ENCODE measurements around the gene POTEI.
"Not testable (repeated sequence)": the region's sequence is repeated elsewhere in the genome, so short reads cannot be mapped to it uniquely, and the experiment has no call there.

Gene POTEI

DNA sequence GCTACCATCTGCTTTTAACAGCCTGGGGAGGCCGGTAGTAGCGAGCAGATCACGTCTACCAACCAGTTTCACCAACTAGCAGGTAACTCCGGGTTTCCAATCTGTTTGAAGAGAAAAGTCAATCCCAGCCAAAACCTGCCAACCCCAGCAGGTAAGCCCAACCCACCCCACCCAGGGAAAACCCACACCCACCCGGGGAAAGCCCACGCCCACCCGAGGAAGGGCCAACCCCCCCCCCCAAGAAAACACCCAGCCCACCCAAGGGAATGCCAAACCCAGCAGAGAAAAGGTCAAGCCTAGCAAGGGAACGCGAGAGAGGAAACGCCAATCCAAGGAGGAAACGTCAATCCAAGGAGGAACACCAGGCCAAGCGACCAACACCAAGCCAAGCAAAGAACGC is at the start of gene POTEI:
POTEI (minus strand) TSS at position 101 of the 400 bp plus-strand sequence; CDS start at position 8, 93 bp downstream.
- not testable (repeated sequence) for DNase-seq

DNA sequence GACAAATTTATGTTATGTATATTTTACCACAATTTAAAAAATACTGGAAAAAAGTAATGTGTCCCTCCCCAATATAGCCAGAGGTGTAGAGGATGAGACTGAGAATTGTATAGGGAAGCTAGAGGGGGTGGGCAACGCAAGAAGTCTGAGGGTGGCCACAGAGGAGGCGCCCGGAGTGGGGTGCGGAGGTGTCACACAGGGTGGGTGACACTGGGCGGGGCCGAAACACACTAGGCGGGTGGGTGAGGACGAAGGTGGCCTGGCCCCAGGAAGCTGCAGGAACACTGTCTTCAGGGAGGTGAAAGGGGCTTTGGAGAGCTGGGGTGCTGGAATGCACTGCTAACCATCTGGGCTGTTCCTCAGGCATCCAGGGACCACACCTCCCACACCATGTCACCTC is 47.3 kb upstream of the POTEI start:
- DNase-seq: not testable (repeated sequence)

DNA sequence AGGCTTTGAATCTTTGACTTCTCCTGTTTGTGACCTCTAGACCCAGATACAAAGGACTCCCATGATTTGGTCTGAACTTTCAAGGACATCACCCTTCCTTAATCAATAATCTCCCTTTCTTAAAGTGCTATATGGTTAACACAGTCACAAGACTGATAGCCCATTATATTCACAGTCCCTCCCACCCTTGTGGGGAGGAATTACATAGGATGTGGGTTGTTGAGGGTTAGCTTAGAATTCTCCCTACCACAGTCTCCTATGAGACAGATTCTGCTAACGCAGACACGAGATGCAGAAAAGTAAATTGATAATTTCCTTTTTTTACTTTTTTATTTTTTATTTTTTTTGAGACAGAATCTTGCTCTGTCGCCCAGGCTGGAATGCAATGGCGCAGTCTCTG is 45.0 kb upstream of the POTEI start:
- DNase-seq: not testable (repeated sequence)

DNA sequence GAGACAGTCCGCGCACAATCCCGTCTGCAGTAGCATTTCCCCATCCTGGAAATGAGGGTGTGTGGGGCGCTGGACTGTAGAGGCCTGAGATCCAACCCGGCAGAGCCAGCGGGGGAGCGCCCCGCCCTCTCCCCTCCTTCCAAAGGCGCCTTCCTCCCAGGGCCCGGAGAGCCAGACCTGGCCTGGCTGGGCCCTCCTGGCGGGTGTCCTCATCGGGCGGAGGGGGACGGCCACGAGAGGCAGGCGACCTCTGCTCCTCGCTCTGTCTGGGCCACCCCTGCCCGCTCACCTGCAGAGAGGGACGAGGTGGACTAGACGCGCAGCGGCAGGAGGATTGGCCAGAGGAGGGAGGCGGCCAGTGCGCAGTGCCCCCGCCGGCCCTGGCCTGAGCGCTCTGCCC is 40.3 kb upstream of the POTEI start:
- DNase-seq: not testable (repeated sequence)

DNA sequence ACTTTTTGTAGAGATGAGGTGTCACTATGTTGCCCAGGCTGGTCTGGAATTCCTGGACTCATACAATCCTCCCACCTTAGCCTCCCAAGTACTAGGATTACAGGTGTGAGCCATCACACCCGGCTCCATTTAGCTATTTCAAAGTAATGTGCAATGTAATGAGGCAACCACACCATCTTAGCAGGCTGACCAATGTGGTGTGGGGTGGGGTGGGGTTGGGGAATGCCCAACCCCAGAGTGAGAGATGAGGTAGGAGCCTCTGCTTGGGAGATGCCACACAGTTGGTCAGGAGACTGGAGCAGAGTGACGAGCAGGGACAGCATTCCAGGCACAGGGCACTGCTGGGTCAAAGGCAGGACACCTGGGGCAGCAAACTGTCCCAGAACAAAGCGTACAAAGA is 39.3 kb upstream of the POTEI start:
- not testable (repeated sequence) for DNase-seq

DNA sequence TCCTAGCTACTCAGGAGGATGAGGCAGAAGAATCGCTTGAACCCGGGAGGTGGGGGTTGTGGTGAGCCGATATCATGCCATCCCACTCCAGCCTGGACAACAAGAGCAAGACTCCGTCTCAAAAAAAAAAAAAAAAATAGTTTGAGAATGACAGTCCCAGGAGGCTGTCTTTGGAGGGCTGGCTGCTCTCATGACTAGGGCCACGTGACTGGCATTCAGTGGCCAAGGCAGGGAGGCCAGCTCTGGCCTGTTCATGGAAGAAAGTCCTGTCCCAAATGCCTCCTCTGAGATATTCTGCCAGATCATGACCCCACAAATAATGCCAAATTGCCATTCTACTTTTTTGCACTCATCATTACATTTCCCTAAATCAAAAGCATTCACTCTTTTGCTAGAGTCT is 35.9 kb upstream of the POTEI start:
- not testable (repeated sequence) for DNase-seq

DNA sequence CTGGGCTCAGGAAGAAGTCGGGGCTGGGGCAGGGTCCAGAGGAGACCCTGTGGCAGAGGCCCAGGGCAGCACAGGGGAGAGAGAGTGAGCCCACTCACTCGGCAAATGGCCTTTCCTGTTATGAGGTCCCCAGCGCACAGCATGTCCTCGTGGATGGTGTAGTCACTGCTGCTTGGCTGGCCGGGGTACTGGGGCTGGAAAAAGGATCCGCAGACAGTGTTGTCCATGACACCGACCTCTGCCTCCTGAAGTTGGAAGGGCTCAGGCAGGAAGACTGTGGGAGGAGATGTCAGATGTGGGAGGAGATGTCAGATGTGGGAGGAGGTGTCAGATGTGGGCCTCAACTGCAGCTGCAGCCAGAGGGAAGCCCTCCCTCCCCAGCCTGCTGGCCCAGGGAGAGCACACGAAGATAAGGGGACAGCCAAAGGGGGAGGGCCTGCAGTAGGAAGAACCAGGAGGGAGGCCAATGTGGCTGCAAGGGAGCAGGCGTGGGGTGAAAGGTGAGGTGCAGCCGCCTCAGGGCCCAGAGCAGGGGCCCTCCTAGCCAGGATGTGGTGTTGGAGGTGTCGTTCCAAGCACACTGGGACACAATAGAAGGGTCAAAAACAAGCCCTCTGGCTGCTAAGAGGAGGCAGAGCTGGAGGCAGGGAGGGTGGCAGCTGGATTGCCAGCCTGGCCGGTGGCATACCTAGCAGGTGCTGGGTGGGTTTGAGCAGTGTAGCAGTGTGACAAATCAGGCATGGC is 34.8 kb upstream of the POTEI start:
- DNase-seq: not testable (repeated sequence)

DNA sequence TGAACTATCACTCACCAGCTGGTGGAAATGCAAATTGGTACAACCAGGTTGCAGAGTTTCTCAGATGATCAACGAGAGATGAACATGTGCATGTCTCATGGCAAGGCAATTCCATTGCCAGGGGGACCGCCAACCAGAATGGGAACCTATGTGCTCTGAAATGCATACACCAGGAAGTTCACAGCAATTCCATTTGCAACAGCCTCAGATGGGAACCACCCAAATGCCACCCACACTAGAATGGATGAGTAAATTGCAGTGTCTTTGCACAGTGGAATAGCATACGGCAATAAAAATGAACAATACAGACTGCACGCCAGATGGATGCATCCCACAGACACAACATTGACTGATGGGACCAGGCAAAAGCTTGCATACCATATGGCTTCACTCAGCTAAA is 33.7 kb upstream of the POTEI start:
- DNase-seq: not testable (repeated sequence)

DNA sequence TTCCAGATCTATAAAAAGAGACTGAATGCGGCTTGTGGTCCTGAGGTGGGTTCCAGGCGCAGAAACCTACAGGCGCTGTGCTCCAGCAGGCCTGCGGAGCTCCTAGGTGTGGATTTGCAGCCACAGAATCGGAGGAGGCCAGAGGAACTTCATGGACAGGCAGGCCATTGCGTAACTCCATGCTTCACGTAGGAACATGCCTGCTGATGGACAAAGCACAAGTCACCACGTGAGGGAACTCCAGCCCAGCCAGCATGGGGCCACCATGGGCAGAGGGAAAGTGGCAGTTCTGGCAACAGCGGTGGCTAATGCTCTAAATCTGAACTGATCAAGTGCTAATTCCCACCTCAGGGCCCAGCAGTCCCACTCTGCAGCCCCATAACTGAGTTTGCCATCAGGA is 29.1 kb upstream of the POTEI start:
- not testable (repeated sequence) for DNase-seq

DNA sequence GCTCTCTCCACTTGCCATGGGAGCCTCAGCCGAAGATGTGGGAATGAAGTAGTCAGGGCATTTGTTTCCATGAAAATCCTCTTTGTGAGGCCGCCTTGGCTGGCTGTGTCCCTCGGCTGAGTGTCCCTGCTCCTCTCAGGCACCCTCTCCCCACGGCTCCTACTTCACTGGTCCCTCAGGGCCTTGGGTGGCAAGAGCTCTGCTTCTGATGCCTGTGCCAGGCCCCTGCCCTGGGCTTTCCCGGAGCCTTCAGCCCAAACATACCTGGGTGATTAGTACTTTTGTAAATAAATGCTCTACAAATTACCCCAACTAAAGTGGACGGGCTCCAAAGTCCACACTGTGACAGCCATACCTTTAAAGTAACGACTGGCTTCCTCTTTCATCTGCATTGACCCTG is 27.5 kb upstream of the POTEI start:
- DNase-seq: not testable (repeated sequence)

DNA sequence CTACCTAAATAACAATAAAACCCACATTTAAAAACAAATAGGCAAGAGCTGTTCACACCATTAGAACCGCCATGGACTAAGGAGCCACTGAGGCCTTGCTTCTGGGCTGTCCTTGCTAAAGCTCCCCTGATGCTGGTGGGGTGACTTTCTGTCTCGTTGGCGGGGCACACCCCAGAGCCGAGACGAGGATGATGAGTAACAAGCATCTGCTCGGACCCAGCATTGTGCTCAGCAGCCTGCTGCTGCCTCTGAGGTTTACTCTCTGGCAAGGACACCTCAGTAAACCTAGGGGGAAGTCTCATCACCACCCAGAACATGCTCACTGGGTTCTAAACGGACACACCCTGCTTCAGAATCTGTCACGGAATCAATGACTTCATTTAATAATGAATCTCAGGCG is 22.5 kb upstream of the POTEI start:
- DNase-seq: not testable (repeated sequence)

DNA sequence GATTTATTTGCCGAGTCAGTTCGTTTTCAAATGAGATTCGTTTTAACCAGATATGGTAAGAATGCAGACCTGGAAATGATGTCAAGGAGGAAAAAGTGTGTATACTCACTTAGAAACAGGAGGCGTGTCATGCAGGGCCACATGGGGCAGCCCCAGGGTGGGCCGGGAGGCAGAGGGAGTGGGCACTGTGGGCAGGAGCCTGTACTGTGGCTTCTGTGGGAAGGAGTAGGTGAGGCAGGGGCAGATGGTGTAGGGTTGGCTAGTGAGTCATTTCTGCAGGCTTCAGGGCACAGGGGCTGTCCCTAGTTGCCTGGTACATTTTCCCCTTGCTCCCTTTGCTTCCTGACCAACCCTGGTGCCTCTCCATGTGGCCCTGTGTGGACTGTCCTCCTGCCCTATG is 22.1 kb upstream of the POTEI start:
- DNase-seq: not testable (repeated sequence)

DNA sequence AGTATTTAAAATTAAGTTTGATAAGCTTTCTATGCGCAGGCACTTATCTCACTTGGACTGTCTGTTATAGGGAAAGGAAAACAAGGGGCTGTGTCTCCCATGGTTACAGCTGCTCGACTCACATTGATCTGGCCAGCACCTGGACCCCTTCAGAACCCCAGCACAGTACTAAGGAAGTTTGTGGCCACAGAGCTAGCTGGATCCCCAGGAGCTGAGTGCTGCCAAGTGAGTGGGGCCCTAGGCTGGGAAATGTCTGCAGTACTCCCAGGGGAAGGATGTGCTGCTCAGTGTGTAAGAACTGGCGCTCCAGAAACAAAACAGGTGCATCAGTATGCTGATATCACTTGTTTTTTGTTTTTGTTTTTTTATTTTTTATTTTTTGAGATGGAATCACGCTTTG is 21.1 kb upstream of the POTEI start:
- DNase-seq: not testable (repeated sequence)

DNA sequence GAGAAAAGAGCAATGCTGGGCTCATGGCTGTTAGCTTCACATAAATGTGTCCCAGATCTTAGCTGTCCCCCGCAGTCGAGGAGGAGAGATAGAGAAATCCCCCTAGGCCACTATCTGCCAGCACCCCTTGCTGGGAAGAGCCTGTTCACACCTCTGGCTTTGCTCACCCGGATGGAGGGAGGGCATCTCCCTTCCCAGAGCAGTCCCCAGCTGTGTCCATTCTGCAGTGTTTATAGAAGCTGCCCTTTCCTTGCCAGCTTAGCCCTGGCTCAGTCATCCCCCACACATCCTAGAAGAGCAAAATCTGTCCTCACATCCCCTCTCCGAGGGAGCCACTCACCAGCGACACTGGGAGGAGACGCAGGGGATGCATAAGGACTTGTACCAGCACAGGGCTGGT is 20.4 kb upstream of the POTEI start:
- DNase-seq: not testable (repeated sequence)

DNA sequence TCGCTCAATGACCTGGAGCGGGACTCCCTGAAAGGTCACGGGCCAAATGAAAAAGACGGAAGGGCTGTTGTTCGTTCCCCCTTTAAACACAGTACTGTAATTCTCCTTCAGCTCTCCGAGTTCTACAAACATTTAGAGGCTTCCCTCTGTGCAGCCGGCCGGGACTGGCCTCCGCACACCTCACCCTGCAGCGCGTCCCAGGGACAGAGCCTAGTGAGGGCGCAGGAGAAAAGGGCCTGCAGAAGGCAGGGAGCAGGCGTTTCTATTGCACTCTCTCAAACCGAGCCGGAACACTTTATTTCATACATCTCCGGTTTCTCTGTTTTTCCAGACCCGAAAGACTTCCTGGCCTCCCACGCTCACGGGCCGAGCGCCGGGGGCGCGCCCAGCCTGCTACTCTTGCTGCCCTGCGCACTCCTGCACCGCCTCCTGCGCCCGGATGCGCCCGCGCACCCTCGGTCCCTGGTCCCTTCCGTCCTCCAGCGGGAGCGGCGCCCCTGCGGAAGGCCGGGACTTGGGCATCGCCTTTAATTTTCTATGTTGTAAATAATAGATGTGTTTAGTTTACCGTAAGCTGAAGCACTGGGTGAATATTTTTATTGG is 18.3 kb upstream of the POTEI start:
- DNase-seq: not testable (repeated sequence)

DNA sequence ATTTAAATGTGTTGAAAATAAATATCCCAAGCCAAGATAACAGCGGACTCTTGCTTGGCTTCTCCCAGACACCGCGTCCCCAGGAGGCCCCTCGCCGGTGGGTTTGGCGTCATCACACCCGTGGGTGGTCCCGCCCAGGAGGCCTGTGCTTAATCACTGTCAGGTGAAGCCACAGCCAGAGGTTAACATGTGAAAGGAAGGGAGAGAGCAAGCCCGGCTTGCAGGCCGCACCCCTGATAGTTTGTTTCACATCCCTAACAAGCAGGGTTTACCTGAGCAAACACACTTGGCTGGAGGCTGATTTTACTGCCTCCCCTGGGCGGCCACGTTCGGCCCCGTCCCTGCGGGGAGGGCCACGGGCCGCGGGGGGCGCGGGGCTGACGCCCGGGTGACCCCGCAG is 13.3 kb upstream of the POTEI start:
- not testable (repeated sequence) for DNase-seq

DNA sequence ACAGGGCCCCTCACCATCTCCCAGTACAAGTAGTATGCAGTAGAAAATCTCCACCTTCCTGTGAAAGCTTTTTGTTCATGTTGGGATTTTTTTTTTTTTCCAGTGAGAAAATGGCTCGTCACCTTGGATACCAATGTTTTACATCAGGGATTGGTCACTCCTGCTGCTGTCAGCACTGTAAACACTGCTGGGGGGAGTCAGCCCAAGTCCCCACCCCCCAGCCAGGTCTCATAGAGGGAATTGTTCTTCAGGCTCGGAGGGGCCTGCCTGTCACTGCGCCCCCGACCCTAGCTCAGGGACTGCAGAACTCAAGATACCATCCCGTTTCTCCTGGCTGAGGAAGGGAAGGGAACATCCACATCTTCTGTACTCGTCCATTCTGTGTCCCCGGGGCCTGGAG is 11.9 kb upstream of the POTEI start, which contains the start of gene CFC1B:
CFC1B (plus strand) TSS at position 231 of the 400 bp plus-strand sequence. CDS start 263 bp downstream, outside the sequence.
- not testable (repeated sequence) for DNase-seq

DNA sequence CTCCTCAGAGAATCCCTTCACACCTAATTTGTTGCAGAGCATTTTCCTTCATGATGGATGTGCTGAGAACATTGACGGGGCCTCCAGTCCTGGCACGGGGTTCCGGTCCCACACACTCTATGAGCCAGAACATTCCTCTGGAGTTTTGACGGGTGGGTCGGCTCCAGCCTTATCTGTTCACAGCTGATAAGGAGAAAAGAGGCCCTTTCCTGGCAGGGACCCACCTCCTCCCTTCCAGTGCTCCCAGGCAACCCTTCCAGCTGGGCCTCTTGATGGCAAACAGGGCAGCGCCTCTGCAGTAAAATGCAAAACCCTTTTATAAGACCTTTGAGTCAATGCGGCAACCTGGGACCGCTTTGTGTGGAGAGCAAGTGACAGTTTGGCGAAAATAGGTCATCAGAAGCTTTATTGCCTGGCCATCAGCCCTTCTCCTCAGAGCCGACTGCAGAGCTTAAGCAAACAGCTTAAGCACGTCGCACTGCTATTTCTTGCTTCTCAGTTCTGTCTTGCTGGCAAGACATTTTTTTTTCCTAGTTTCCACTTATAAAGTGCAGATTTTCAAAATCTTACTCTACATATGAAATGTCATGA is 9.5 kb upstream of the POTEI start:
- not testable (repeated sequence) for DNase-seq

DNA sequence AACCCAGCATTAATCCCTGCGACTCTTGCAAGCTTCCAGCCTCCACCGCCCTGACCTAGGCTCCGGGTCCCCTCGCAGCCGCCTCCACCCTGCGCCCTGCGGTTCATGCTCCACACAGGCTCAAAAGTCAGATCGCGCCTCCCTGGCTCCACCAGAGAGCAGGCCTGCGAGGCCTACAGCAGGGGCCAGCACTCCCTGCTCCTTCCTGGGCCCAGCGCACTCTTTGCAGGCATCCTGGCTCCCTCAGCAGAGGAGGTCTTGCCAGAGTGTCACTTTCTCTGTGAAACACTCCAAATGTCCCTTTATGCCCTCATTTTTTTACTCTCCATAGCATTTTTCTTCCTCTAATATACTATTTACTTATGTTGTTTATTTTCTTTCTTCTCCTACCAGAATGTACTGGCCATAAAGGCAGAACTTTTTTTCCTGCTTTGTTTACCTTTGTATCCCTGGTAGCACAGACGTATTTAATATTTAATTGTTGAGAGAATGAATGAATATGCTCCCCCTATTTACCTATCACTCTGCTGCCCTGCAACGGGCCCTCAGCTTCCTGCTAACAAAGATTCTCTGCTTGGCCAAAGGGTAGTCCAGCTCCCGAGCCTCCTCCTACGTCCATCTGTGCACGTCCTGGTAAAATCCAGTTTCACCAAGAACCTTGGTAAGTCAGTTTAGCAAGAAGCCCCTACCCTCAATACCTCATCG is 2.8 kb upstream of the POTEI start:
- DNase-seq: not testable (repeated sequence)

DNA sequence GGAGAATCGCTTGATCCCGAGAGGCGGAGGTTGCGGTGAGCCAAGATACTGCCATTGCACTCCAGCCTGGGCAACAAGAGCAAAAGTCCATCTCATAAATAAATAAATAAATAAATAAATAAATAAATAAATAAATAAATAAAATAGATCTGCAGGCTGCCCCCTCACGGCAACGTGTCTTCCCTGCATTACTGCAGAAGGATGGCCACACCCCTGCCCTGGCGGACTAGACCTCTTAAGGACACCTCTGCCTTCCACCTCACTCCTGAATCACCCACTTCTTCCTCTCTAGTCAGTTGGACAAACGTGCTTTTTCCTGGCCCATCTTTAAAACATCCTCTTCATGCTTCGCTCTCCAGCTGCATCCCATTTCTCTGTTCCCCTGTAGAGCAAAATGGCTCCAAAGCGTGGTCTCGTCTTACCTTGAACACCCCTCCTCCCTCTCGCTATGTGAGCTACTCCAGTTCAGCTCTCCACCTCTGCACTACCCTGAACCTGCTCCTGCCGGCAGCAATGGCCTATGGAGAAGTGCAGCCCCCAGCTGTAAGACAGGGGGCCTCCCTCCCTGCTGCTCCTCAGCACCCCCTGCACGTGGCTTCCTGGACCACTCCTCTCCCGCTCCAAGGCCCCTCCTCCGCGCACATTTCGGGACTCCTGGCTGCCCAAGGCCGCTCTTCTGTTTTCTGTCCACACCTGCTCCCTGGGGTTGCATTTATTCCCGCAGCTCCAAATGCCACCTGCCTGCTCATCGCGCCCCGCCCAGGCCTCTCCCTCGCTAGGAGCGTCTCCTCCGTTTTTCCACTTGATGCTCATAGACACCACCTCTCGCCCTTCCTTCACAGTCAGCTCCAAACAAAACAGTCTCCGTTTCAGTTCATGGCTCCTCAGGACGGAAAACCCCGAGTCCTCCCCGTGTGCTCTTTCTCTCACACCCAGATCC is 1.9 kb upstream of the POTEI start:
- not testable (repeated sequence) for DNase-seq

DNA sequence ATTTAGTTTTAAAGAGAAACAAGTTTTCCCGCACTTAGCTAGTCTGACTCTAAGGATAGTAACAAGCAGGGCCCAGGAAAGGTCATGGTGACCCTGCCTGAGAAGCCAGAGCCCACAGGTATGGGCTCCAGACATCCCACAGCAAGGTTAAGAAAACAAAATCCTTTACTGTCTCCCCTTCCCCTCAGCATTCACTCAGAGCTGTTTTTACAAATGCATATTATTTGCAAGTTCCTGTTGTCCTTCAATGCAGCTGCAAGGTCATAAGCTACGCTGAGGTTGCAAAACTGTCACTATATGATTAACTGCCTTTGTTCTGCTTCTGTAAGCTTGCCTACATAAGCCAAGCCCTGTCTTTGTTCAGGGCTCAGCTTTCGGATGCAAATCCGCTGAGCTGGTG is 18.1 kb downstream of the POTEI start:
- not testable (repeated sequence) for DNase-seq

DNA sequence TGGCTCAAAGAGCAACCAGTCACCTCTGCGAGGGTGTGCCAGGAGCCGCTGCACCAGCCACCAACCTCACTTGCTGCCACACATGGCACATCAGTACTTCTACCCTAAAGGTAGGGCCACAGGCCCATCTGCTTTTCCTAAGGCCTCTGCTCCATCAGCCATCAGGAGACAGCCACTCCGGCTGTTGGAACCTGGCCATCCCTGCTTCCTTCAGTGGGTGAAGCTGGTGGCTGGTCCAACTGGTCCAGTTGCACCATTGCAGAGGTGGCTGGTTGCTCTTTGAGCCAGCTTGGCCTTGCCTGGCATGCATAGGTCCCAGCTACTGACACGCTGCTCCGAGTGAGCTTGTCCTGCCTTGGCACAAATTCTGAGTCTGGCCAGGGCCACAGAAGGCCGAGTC is 53.7 kb downstream of the POTEI start:
- not testable (repeated sequence) for DNase-seq

All from activated naive CD4-positive, alpha-beta T cell (primary cell).